Measurements from ENCODE around the gene ZSWIM1. TPM values are rescaled to one million over a fixed set of nuclear protein-coding genes. Genes with fewer than 3 reads are reported as not detected.
A peak's percentile ranks its signal among the peaks of the same experiment; 100 is the strongest.

Gene ZSWIM1
- total and polyA plus RNA-seq, 2 of the 13 experiments (the other 11 are each of a cell fraction or from before 2014, with no cell fraction given): 9.5 to 11.7 TPM

DNA sequence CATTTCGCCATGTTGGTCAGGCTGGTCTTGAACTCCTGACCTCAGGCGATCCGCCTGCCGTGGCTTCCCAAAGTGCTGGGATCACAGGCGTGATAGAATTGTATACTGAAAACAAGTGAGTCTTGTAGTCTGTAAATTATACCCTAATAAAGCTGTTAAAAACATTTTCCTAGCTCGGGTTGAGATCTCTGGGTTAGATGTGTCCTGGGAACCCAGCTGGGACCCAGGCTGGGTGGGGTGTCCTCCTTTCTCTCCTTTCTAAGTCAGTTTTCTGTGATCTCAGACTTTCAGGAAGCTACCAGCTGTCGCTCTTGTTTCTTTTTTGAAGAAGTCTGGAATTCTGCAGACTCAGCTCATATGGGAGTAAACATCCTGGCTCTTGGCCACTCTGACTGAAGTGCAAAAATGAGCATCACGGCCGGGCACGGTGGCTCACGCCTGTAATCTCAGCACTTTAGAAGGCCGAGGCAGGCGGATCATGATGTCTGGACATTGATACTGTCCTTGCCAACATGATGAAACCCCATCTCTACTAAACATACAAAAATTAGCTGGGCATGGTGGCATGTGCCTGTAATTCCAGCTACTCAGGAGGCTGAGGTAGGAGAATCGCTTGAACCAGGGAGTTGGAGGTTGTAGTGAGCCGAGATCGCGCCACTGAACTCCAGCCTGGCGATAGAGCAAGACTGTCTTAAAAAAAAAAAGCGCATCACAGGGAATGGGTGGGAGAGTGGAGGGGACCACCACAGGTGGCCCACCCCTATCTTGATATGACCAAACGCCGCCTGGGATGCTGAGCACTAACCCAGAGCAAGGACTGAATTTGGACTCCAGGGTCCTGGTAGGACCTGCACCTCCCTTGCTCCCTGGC lies 43.6 kb downstream of the ZSWIM1 start (continued):
- peak; percentile 14; the same call in 1 of the 2 replicates for TF ChIP-seq KDM2A (CRISPR knock-in tag; IDR thresholded peaks at IDR 0.05; ENCODE audit: borderline replicate concordance, low read depth)
- TF ChIP-seq ZNF143 (CRISPR knock-in tag; IDR thresholded peaks at IDR 0.05): no peak
- peak; percentile 64; the same call in 1 of the 2 replicates for TF ChIP-seq FOXO1 (CRISPR knock-in tag; IDR thresholded peaks at IDR 0.05)
- TF ChIP-seq ZNF501 (CRISPR knock-in tag; IDR thresholded peaks at IDR 0.05): peak; percentile 76; the same call in 1 of the 2 replicates
- TF ChIP-seq, protein P1, sequence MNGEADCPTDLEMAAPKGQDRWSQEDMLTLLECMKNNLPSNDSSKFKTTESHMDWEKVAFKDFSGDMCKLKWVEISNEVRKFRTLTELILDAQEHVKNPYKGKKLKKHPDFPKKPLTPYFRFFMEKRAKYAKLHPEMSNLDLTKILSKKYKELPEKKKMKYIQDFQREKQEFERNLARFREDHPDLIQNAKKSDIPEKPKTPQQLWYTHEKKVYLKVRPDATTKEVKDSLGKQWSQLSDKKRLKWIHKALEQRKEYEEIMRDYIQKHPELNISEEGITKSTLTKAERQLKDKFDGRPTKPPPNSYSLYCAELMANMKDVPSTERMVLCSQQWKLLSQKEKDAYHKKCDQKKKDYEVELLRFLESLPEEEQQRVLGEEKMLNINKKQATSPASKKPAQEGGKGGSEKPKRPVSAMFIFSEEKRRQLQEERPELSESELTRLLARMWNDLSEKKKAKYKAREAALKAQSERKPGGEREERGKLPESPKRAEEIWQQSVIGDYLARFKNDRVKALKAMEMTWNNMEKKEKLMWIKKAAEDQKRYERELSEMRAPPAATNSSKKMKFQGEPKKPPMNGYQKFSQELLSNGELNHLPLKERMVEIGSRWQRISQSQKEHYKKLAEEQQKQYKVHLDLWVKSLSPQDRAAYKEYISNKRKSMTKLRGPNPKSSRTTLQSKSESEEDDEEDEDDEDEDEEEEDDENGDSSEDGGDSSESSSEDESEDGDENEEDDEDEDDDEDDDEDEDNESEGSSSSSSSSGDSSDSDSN (CRISPR knock-in tag; IDR thresholded peaks at IDR 0.05): peak; percentile 37; the same call in 1 of the 2 replicates
- 0 out of 2 replicates have a peak, but pooled peaks have one; percentile 22 for TF ChIP-seq ZNF543 (CRISPR knock-in tag; IDR thresholded peaks at IDR 0.05)
- TF ChIP-seq ESRRA (CRISPR knock-in tag; IDR thresholded peaks at IDR 0.05; ENCODE audit: low read depth): 0 out of 2 replicates have a peak, but pooled peaks have one; percentile 32
- peak; percentile 94 for TF ChIP-seq FOXK1 (CRISPR knock-in tag; IDR thresholded peaks at IDR 0.05; ENCODE audit: borderline replicate concordance, low read depth)
- TF ChIP-seq ZNF160 (CRISPR knock-in tag; IDR thresholded peaks at IDR 0.05): 0 out of 2 replicates have a peak, but pooled peaks have one; percentile 53
